AG10803 (cell line): Measurements from ENCODE around the gene ANKS6.

Experiments used
- DNase-seq: peaks from one replicate; pipeline ENCODE4 v3.0.0; 2010; ENCODE audit warnings: low read depth
- H3K4me3 ChIP-seq: 2 replicates; pipeline ENCODE4 v1.5.1; 2011; ENCODE audit warnings: mild to moderate bottlenecking, low read length, control low read depth
- TF ChIP-seq, protein P1 (sequence below): conservative IDR thresholded peaks from 2 replicates; pipeline ENCODE4 v1.5.1; 2011; ENCODE audit warnings: mild to moderate bottlenecking, low read length, control low read depth, inconsistent platforms

The ANKS6 gene

GRCh38 chr9:98818764-98819163 lies 22.4 kb upstream of the ANKS6 start:
- TF ChIP-seq, protein P1, sequence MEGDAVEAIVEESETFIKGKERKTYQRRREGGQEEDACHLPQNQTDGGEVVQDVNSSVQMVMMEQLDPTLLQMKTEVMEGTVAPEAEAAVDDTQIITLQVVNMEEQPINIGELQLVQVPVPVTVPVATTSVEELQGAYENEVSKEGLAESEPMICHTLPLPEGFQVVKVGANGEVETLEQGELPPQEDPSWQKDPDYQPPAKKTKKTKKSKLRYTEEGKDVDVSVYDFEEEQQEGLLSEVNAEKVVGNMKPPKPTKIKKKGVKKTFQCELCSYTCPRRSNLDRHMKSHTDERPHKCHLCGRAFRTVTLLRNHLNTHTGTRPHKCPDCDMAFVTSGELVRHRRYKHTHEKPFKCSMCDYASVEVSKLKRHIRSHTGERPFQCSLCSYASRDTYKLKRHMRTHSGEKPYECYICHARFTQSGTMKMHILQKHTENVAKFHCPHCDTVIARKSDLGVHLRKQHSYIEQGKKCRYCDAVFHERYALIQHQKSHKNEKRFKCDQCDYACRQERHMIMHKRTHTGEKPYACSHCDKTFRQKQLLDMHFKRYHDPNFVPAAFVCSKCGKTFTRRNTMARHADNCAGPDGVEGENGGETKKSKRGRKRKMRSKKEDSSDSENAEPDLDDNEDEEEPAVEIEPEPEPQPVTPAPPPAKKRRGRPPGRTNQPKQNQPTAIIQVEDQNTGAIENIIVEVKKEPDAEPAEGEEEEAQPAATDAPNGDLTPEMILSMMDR, result no peak
- DNase-seq, result no peak
- no peak overlapping the region for H3K4me3 ChIP-seq

GRCh38 chr9:98815391-98815951 lies 19.1 kb upstream of the ANKS6 start:
- no peak overlapping the region for H3K4me3 ChIP-seq
- TF ChIP-seq, protein P1, result no peak
- DNase-seq, result no peak

DNA sequence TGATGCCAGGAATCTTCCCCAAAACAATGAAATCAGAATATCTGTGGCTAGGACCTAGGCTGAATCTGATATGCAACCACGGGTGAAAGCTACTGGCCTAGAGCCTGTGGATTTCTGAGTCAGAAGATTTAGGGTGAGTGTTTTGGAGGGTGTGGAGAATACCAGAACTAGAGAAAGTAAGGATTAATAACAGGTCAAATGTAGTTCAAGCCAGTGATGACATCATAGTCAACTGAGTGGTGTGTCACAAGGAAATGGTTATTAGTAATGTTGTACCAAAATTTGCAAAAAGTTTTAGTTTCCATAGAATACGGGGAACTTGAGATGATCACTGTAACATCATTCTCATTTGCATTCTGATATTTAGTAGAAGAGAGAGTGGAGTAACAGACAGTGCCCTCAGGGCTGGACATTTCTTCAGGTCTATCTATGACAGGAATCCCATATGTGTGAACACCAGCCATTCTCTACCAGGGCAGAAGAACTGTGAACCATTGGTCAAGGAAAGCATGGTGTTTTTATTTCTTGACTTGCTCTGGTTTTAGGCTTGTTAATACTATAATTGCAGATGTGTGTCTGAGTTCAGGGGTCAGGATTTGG lies 14.8 kb upstream of the ANKS6 start:
- TF ChIP-seq, protein P1, result no peak
- peak; percentile 88 for DNase-seq
- no peak overlapping the region for H3K4me3 ChIP-seq

GRCh38 chr9:98810102-98810842 lies 13.9 kb upstream of the ANKS6 start:
- TF ChIP-seq, protein P1, result no peak
- no peak overlapping the region for H3K4me3 ChIP-seq
- no peak for DNase-seq

DNA sequence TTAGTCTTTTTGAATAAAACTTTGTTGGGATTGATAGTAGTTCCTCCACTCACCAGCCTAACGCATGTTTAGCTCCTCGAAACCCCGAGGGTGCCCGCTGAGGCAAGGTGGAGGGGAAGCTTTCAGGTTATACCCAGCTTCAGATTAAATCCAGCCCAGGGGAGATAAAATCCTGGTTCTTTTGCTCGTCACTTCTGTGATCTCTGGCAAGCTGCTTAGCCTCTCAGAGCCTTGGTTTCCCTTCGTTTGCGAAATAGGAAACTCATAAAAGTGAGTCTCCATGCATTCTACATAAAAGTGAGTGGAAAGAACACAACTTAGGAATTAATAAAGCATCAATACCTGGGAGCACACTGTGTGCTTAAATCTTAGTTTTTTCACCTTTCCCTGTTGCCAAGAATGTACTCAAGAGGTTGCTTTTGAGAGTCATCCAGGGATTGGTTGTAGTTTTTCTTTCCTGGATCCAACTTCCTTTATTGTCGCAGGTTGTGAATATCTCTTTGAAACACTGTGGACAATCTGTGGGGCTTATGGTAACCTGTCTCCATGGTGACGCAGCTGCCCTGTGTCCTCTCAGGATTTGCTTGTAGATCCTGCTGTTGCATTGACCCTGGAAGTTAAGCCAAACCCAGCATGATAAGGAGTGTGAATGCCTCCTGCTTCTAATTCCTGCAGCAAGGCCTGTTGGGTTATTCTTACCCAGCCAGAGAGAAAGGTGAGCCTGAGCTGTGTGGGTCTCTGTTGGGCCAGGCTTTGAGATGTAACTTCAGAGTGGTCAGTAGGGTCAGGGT lies 13.2 kb upstream of the ANKS6 start:
- TF ChIP-seq, protein P1, result no peak
- no peak overlapping the region for H3K4me3 ChIP-seq

DNA sequence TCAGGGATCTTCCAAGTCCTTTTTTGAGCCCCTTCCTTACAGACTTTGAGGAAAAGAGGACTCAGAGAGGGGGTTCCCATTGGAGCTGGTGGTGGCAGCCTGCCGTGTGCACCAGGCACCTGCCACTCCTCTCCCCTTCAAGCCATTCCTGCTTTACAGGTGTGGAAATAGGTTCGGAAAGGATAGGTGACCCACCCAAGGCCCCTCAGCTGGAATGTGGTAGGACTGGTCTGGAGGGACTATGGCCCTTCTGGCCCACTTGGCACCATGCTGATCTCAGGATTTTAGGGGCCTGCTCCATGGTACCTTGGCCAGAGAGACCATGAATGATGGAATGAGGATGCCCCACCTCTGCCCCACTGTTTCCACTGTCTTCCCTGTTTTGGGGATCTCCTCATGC lies 12.5 kb upstream of the ANKS6 start:
- no peak overlapping the region for H3K4me3 ChIP-seq

More for the DNA sequence above, 13.2 kb upstream of the ANKS6 start:
- DNase-seq, result no peak

More for the DNA sequence above, 12.5 kb upstream of the ANKS6 start:
- TF ChIP-seq, protein P1, result no peak
- DNase-seq, result no peak
